Aorta (tissue), 5 donors: ENCODE data around the gene KCNIP1. TPM values are rescaled to one million over a fixed set of nuclear protein-coding genes. Genes with fewer than 3 reads are reported as not detected.

ENCODE experiments used
- ATAC-seq: fragments of 200-7000 bp; cut with Tn5 transposase; one replicate; pipeline ENCODE4 v1.9.1; 2022; ENCODE audit warnings: moderate library complexity; ENCODE audit not compliant: low FRiP score
- DNase-seq, 2 donors: peaks; one replicate each; pipeline ENCODE4 v3.0.0-alpha.2; 2020
- H3K27ac ChIP-seq, 2 donors: one replicate each; pipeline ENCODE4 v1.5.1; 2013; ENCODE audit warnings: low read length in 2 of 2, mild to moderate bottlenecking in 2 of 2, moderate library complexity in 2 of 2, control low read depth in 1 of 2, inconsistent platforms in 1 of 2, low read depth in 1 of 2
- H3K27me3 ChIP-seq, 2 donors: one replicate each; pipeline ENCODE4 v1.6.1; 2013; ENCODE audit warnings: control low read depth in 1 of 2, low read length in 1 of 2, mild to moderate bottlenecking in 1 of 2, moderate library complexity in 1 of 2; ENCODE audit not compliant: insufficient read depth in 2 of 2, control insufficient read depth in 1 of 2
- H3K36me3 ChIP-seq, 2 donors: one replicate each; pipeline ENCODE4 v1.6.1; 2013; ENCODE audit warnings: control low read depth in 1 of 2, low read length in 1 of 2, mild to moderate bottlenecking in 1 of 2; ENCODE audit not compliant: insufficient read depth in 2 of 2, control insufficient read depth in 1 of 2
- H3K4me1 ChIP-seq, 2 donors: one replicate each; pipeline ENCODE4 v1.6.1; 2013; ENCODE audit warnings: low read length in 2 of 2, control low read depth in 1 of 2, mild to moderate bottlenecking in 1 of 2, moderate library complexity in 1 of 2; ENCODE audit not compliant: insufficient read depth in 2 of 2, control insufficient read depth in 1 of 2
- H3K4me3 ChIP-seq, 2 donors: one replicate each; pipeline ENCODE4 v1.5.1; 2013; ENCODE audit warnings: low read length in 2 of 2, control low read depth in 1 of 2, mild to moderate bottlenecking in 1 of 2
- H3K9me3 ChIP-seq: one replicate; pipeline ENCODE4 v1.6.1; 2013; ENCODE audit warnings: mild to moderate bottlenecking, low read length; ENCODE audit not compliant: control insufficient read depth
- WGBS, 2 donors: extraction: QIAGEN DNeasy Blood & Tissue Kit; methylation state at CpG; one replicate each; pipeline ENCODE4 v1.1.7; 2013; 5-methylcytosine and 5-hydroxymethylcytosine counted together
- intact Hi-C, 2 donors: fragments of 100-400 bp; cut with DNase I; formaldehyde crosslinking; loops; one replicate each; pipeline versions ENCODE4 v1.14.2 to v1.15.0; 2022
- polyA plus RNA-seq, 2 donors: library from polyadenylated mRNA; stranded (reverse); fragments of 200-250 nt; gene quantifications; one replicate each; pipeline ENCODE4 v1.2.3, GENCODE V29; 2013
- total RNA-seq, 2 donors: library from RNA; stranded (reverse); fragmentation: NEBNext Ultra II Directional; extraction: Animal tissue kit (Norgen Biotek cat#: 25700); gene quantifications; one replicate each; pipeline ENCODE4 v1.2.1, GENCODE V29; 2021
- donor health status: healthy with polysubstance abuse.
- donor health status: Bipolar disorder and iron deficiency.
- donor health status: DM: no; HTN: no; CAD: no.
- donor health status: DM: no; HTN: no; CAD: no.
- donor health status: DM: yes; HTN: yes; CAD: no.

KCNIP1 gene
- total and polyA plus RNA-seq, 4 donors = 0.42 TPM; not detected in 3

GRCh38 chr5:170522211-170523141, 18.7 kb downstream of the KCNIP1 start:
- H3K36me3 ChIP-seq = no peaks in the 10 kb centered on the region
- no peak overlapping the region for H3K27ac ChIP-seq
- no peak for ATAC-seq
- DNase-seq = no peak
- H3K4me1 ChIP-seq = no peaks in the 10 kb centered on the region
- intact Hi-C loops = no loop called here
- WGBS, 2 donors = 20 to 24% methylated on average over 10 of the region's 10 CpGs
- H3K4me3 ChIP-seq = no peak overlapping the region
- H3K27me3 ChIP-seq = no peaks in the 10 kb centered on the region
- H3K9me3 ChIP-seq = peaks cover 2% of the 10 kb centered on the region

DNA sequence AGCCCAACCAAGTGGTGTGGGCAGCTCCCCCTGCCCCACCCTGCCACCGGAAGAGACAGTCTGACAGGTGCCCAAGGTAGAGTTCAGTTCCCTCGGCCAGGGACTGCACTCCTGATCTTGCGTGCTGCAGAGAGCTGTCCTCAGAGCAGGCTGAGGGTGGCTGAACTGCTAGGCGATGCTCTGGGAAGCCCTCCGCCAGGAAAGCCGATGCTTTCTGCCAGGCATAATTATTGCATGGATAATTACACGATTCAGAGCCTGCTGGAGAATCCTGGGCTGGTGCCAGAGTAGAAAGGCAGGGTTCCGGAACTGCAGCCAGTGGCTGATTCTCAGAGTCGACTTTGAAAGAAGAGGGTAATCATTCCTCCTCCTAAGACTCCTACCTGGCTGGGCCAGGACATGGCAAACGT, 19.3 kb downstream of the KCNIP1 start:
- H3K9me3 ChIP-seq = peaks cover 2% of the 10 kb centered on the region
- no peaks in the 10 kb centered on the region for H3K4me1 ChIP-seq
- DNase-seq (no peak), ATAC-seq (no peak)
- WGBS, 2 donors = 35 to 38% methylated on average over 10 of the region's 10 CpGs
- no peak overlapping the region for H3K4me3 ChIP-seq
- H3K27me3 ChIP-seq = no peaks in the 10 kb centered on the region
- no peak overlapping the region for H3K27ac ChIP-seq
- no peaks in the 10 kb centered on the region for H3K36me3 ChIP-seq
- intact Hi-C loops = no loop called here

DNA sequence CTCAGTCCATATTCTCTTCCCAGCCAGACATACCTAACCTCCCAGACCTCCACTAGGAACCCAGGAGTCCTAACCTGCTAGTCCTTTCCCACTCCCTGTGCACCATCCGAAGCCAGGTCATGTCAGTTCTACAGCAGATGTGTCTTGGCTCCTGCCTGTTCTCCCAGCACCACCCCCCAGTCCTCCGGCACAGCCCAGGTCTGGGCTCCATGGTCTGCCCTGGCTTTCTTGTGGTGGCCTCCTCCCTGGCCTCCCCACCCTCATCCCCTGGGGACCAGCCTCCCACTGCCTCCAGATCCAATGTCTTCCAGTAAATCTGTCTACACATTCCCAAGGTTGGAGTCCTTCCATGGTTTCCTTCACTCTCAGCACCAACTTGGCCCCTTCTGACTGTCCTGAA, 20.0 kb downstream of the KCNIP1 start:
- Histone ChIP-seq H3K4me1 (no peaks in the 10 kb centered on the region), H3K9me3 (peaks cover 2% of the 10 kb centered on the region), H3K36me3 (no peaks in the 10 kb centered on the region), H3K27me3 (no peaks in the 10 kb centered on the region), H3K4me3 (no peak overlapping the region), H3K27ac (no peak overlapping the region)
- no peak for ATAC-seq
- no peak for DNase-seq
- intact Hi-C loops = no loop called here
- WGBS, 2 donors = 93 to 100% methylated on average over 2 of the region's 2 CpGs

DNA sequence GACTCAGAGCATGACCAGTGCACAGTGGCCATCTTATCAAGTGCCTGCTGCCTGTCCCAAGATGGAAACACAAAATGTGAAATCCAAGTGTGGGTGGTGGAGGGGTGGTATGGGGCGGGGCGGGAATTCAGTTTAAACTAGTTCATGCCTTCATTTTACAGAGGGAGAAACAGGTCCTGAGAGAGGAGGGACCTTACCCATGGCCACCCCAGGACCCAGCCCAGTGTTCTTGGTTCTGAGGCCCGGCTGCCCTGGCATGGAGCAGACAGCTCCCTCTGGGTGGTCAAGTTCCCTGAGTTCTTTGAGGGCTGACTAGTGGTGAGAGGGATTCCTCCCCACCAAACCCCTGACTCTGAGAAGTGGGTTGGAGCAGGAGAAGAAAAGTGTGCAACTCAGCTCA, 20.8 kb downstream of the KCNIP1 start:
- H3K36me3 ChIP-seq = no peaks in the 10 kb centered on the region
- H3K9me3 ChIP-seq = peaks cover 2% of the 10 kb centered on the region
- DNase-seq (no peak), ATAC-seq (no peak)
- no peaks in the 10 kb centered on the region for H3K27me3 ChIP-seq
- intact Hi-C loops = no loop called here
- no peaks in the 10 kb centered on the region for H3K4me1 ChIP-seq
- 94 to 95% methylated on average over 3 of the region's 3 CpGs for WGBS, 2 donors
- no peak overlapping the region for H3K27ac ChIP-seq
- H3K4me3 ChIP-seq = no peak overlapping the region

DNA sequence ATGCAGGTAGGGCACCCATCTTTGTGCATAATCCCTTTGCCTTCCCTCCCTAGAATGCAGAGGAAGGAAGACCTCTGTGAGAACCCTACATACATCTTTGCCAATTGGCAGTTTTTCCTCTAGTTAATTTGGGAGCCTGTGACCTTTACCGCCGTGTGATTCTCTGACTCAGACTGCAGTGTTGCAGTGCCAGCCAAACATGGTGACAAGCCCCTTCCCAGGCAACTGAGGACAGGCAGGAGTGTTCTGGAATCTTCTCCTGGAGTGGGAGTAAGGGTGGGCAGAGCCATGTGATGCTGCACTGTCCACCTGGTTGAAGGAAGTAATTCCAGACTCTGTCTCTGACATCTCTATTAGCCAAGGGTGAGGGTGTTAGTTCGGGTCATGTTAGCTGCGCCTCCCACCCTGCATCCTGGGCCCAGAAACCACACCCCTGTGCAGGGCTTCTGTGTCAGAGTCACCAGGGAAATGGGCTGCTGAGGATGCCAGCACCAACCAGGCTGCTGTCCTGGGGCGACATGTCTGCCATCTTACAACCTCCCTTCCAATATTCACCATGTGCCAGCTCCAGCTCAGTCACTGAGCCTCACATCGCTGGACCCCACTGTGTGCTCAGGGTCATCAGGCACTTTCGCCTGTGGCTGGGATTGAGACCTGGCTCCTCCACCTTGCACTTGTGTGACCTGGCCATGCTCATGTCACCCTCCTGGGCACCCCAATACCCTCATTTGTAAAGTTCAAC, 21.8 kb downstream of the KCNIP1 start:
- Histone ChIP-seq H3K27ac (no peak overlapping the region), H3K36me3 (no peaks in the 10 kb centered on the region), H3K4me1 (no peaks in the 10 kb centered on the region), H3K9me3 (peaks cover 2% of the 10 kb centered on the region), H3K27me3 (no peaks in the 10 kb centered on the region), H3K4me3 (no peak overlapping the region)
- intact Hi-C loops = no loop called here
- ATAC-seq = no peak
- WGBS, 2 donors = 83 to 84% methylated on average over 7 of the region's 7 CpGs
- no peak for DNase-seq

GRCh38 chr5:170527991-170528390, 24.2 kb downstream of the KCNIP1 start:
- whole genome bisulfite sequencing, 2 donors = 84 to 88% methylated on average over 3 of the region's 3 CpGs
- Histone ChIP-seq H3K4me1 (no peaks in the 10 kb centered on the region), H3K27ac (no peak overlapping the region), H3K27me3 (no peaks in the 10 kb centered on the region), H3K36me3 (no peaks in the 10 kb centered on the region), H3K4me3 (no peak overlapping the region), H3K9me3 (no peaks in the 10 kb centered on the region)
- intact Hi-C loops = no loop called here
- ATAC-seq (no peak), DNase-seq (no peak)

GRCh38 chr5:170528976-170529375, 25.2 kb downstream of the KCNIP1 start:
- no peak overlapping the region for H3K27ac ChIP-seq
- DNase-seq = no peak
- no peak for ATAC-seq
- H3K36me3 ChIP-seq = no peaks in the 10 kb centered on the region
- no peaks in the 10 kb centered on the region for H3K27me3 ChIP-seq
- 90 to 96% methylated on average over 1 of the region's 1 CpG for WGBS, 2 donors
- intact Hi-C loops = no loop called here
- H3K4me3 ChIP-seq = no peak overlapping the region
- no peaks in the 10 kb centered on the region for H3K4me1 ChIP-seq
- H3K9me3 ChIP-seq = no peaks in the 10 kb centered on the region

- H3K4me3 ChIP-seq = no peak overlapping the region
- no peaks in the 10 kb centered on the region for H3K9me3 ChIP-seq
- H3K27me3 ChIP-seq = no peaks in the 10 kb centered on the region
- H3K4me1 ChIP-seq = no peaks in the 10 kb centered on the region
- no peak for DNase-seq
- ATAC-seq = no peak
- no peaks in the 10 kb centered on the region for H3K36me3 ChIP-seq
- intact Hi-C loops = no loop called here
- 80 to 82% methylated on average over 3 of the region's 3 CpGs for WGBS, 2 donors
- no peak overlapping the region for H3K27ac ChIP-seq
Observed at GRCh38 chr5:170532935-170533334, 29.1 kb downstream of the KCNIP1 start.

DNA sequence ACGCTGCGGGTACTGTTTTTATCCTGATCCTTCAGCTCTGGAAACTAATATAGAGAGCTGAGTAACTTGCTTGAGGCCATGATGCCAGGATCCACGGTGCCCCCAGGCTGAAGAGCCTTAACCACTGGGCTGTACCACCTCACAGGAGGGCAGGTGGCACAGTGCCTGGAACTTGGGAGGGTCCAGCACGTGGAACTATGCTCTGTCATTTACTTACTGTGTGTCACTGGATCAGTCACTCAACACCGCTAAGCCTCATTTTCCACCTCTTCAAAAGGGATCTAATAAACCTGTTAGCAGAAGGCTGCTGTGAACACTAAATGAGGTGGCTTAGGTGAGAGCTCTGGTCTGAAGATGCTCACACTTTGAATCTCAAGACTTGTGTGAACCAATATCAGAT, 29.6 kb downstream of the KCNIP1 start:
- ATAC-seq = no peak
- H3K4me3 ChIP-seq = no peak overlapping the region
- no peak overlapping the region for H3K27ac ChIP-seq
- H3K36me3 ChIP-seq = no peaks in the 10 kb centered on the region
- DNase-seq = no peak
- H3K27me3 ChIP-seq = no peaks in the 10 kb centered on the region
- intact Hi-C loops = no loop called here
- H3K9me3 ChIP-seq = no peaks in the 10 kb centered on the region
- no peaks in the 10 kb centered on the region for H3K4me1 ChIP-seq
- 76 to 81% methylated on average over 5 of the region's 5 CpGs for WGBS, 2 donors
